ENCODE data around the gene PLEKHM3. TPM values are rescaled to one million over a fixed set of nuclear protein-coding genes. Genes with fewer than 3 reads are reported as not detected.
A peak's percentile ranks its signal among the peaks of the same experiment; 100 is the strongest.

The PLEKHM3 gene
- total RNA-seq, 6 experiments from 2014 or later: 4.4 to 13.4 (median 8.9) TPM

DNA sequence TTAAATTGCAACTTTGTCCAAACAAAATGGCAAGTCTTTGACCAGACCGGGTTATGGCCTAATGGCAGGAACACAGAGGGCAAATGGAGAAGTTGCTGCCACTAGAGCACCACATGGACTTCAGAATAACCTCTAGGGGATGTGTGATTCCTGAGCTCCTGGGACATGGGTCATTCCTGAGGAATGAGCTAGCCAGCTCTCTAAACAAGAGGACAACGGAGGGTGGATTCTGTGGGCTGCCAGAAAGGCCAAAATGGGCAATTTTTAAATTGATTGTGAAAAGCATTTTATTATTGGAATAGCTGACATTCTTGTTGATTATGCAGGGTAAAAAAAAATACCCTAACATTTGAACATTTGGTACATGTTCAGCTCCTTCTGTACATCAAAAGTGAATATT lies 145.8 kb downstream of the PLEKHM3 start:
- WGBS (ENCODE audit: insufficient coverage, low coverage, low lambda C conversion rate, missing lambda C conversion rate): 25% methylated on average over 2 of the region's 2 CpGs
- DNase-seq (no peak), ATAC-seq (peak; percentile 65 to 84 (median 72))
- Histone ChIP-seq H3K36me3 (no peaks in the 10 kb centered on the region), H3K9me3 (no peaks in the 10 kb centered on the region), H3K27me3 (no peaks in the 10 kb centered on the region), H3K4me3 (no peak overlapping the region), H3K4me1 (peaks cover 0 to 28% (median 0%) of the 10 kb centered on the region in 4 donors), H3K27ac (peak overlapping the region in 1 of 3 donors; percentile 70)
- TF ChIP-seq, protein P1, sequence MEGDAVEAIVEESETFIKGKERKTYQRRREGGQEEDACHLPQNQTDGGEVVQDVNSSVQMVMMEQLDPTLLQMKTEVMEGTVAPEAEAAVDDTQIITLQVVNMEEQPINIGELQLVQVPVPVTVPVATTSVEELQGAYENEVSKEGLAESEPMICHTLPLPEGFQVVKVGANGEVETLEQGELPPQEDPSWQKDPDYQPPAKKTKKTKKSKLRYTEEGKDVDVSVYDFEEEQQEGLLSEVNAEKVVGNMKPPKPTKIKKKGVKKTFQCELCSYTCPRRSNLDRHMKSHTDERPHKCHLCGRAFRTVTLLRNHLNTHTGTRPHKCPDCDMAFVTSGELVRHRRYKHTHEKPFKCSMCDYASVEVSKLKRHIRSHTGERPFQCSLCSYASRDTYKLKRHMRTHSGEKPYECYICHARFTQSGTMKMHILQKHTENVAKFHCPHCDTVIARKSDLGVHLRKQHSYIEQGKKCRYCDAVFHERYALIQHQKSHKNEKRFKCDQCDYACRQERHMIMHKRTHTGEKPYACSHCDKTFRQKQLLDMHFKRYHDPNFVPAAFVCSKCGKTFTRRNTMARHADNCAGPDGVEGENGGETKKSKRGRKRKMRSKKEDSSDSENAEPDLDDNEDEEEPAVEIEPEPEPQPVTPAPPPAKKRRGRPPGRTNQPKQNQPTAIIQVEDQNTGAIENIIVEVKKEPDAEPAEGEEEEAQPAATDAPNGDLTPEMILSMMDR (IDR thresholded peaks at IDR 0.05): peak in 1 of 4 donors; percentile 11
- TF ChIP-seq POLR2A (IDR thresholded peaks at IDR 0.05): no peak
- intact Hi-C loops (cut with DNase I): no loop called here

DNA sequence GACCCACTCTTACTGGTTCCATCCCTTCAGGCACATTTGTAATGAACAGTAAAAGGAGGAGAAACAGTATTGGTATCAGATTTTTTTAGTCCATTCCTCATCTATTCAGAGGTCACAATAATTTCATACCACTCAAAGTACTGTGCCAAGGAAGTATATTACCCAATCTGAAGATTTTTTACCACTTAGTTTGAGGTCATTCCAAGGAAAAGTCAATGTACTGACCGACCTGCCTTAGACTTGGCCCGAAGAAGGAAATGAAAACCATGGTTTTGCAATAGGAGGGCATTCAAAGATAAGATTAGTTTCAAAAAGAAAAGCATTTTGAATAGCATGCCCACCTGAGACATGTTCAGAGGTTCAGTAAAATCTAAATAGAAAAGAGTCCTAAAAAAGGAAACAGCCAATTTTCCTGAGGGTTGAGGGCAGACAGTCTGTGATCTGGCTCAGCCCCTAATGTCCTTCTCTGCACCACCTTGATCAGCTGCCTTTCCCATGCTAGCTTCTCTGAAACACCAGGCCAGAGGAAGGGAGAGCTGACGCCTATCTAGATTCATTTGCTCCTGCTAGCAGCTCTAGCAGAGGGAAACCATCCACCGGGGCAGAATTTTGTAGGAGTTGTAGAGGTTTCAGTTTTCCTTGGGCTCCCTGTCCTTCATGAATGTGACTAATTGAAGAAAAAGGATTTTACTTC lies 148.3 kb downstream of the PLEKHM3 start:
- Histone ChIP-seq H3K27ac (peak overlapping the region in 1 of 3 donors; percentile 34), H3K36me3 (no peaks in the 10 kb centered on the region), H3K27me3 (no peaks in the 10 kb centered on the region), H3K9me3 (no peaks in the 10 kb centered on the region), H3K4me3 (no peak overlapping the region), H3K4me1 (peaks cover 0 to 28% (median 0%) of the 10 kb centered on the region in 4 donors)
- TF ChIP-seq, protein P1 (IDR thresholded peaks at IDR 0.05): no peak
- TF ChIP-seq POLR2A (IDR thresholded peaks at IDR 0.05): no peak
- 56% methylated on average over 4 of the region's 4 CpGs for WGBS (ENCODE audit: insufficient coverage, low coverage, low lambda C conversion rate, missing lambda C conversion rate)
- DNase-seq: no peak
- peak in 2 of 4 donors; percentile 15 to 27 for ATAC-seq
- intact Hi-C loops (cut with DNase I): no loop called here

DNA sequence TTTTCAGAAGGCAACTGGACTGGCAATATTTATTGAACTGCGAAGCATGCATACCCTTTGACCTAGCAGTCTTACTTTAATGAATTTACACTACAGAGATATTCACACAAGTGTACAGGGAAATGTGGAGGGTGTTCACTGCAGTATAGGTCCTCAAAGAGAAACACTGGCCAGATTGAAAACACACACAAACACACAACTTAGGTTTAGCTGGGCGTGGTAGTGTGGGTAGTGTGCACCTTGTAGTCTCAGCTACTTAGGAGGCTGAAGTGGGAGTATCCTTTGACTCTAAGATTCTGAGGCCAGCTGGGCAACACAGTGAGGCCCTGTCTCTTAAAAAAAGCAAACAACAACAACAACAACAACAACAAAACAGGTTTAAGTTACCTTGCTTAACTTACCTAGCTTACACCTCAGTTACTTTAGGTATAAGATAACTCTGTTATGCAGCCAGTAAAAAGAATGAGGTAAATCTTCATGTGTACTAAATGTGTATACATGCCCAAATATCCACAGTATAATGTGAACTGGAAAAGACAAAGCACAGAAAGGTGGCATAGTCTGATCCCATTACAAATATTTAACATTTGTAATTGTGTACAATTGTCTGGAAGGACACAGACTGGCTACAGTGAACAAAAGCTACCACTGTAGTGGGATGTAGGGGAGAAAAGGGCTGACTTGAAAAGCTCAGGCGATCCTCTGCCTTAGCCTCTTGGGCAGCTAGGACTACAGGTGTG lies 149.7 kb downstream of the PLEKHM3 start:
- peaks cover 0 to 37% (median 0%) of the 10 kb centered on the region in 4 donors for H3K4me1 ChIP-seq
- no peak for DNase-seq
- H3K36me3 ChIP-seq: no peaks in the 10 kb centered on the region
- no peaks in the 10 kb centered on the region for H3K9me3 ChIP-seq
- intact Hi-C loops (cut with DNase I): no loop called here
- no peak overlapping the region for H3K4me3 ChIP-seq
- H3K27me3 ChIP-seq: no peaks in the 10 kb centered on the region
- TF ChIP-seq POLR2A (IDR thresholded peaks at IDR 0.05): no peak
- TF ChIP-seq, protein P1 (IDR thresholded peaks at IDR 0.05): no peak
- WGBS (ENCODE audit: insufficient coverage, low coverage, low lambda C conversion rate, missing lambda C conversion rate): 73% methylated on average over 3 of the region's 3 CpGs
- H3K27ac ChIP-seq: peak overlapping the region in 1 of 3 donors; percentile 16
- ATAC-seq: peak in 1 of 4 donors; percentile 16

DNA sequence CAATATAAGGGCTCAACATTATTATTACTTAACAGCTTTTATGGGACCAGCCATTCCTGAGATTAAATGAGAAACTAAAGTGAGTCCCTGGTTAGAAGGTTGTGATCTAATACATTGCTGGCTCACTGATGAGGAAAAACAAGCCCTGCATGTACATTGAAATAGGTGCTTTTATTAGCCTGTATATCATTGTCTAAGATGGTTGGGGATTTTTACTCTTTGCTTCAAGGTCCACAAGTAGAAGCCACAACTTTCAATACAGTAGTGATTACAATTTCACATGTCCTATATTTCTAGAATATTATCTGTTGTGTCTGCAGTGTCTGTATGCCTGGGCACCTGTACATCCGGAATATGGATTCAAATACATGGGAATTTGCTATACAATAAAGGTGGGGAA lies 151.5 kb downstream of the PLEKHM3 start:
- 91% methylated on average over 1 of the region's 1 CpG for WGBS (ENCODE audit: insufficient coverage, low coverage, low lambda C conversion rate, missing lambda C conversion rate)

More for the DNA sequence above, 151.5 kb downstream of the PLEKHM3 start:
- no peak for TF ChIP-seq POLR2A (IDR thresholded peaks at IDR 0.05)
- TF ChIP-seq, protein P1 (IDR thresholded peaks at IDR 0.05): no peak
- H3K4me3 ChIP-seq: no peak overlapping the region
- no peaks in the 10 kb centered on the region for H3K9me3 ChIP-seq
- intact Hi-C loops (cut with DNase I): no loop called here
- no peak overlapping the region for H3K27ac ChIP-seq
- ATAC-seq: no peak
- peaks cover 0 to 3% (median 0%) of the 10 kb centered on the region in 4 donors for H3K36me3 ChIP-seq
- no peak for DNase-seq
- peaks cover 0 to 33% (median 2%) of the 10 kb centered on the region in 4 donors for H3K4me1 ChIP-seq
- no peaks in the 10 kb centered on the region for H3K27me3 ChIP-seq

Measured in right lobe of liver (tissue), 6 donors.